ENCODE measurements around the gene LRRC43.

The LRRC43 gene

GRCh38 chr12:122182887-122183587, at the start of gene LRRC43:
Gene LRRC43, plus strand, starts transcription at chr12:122183123. Its CDS starts 22 bp downstream, at chr12:122183145.
- no peak for DNase-seq (ENCODE audit: low spot score)

DNA sequence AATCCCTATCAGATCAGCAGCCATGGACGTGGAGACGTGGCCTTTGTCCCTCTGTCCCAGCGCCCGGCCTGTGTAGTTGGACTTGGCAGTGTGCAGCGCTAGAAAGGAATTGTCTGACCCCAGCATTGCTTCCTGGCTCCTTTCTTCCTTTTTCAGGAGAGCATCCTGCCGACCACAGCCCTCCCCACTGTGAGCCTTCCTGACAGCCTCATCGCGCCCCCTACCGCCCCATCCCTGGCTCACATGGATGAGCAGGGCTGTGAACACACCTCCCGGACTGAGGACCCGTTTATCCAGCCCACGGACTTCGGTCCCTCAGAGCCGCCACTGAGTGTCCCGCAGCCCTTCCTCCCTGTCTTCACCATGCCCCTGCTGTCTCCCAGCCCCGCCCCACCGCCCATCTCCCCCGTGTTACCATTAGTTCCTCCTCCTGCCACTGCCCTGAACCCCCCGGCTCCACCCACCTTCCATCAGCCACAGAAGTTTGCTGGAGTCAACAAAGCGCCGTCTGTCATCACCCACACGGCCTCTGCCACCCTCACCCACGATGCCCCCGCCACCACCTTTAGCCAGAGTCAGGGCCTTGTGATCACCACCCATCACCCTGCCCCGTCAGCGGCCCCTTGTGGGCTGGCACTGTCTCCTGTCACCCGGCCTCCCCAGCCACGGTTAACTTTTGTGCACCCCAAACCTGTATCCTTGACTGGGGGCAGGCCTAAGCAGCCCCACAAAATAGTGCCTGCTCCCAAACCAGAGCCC, 49.6 kb upstream of the LRRC43 start:
- DNase-seq (ENCODE audit: low spot score), result no peak

GRCh38 chr12:122135437-122136031, 47.4 kb upstream of the LRRC43 start:
- DNase-seq (ENCODE audit: low spot score), result no peak

DNA sequence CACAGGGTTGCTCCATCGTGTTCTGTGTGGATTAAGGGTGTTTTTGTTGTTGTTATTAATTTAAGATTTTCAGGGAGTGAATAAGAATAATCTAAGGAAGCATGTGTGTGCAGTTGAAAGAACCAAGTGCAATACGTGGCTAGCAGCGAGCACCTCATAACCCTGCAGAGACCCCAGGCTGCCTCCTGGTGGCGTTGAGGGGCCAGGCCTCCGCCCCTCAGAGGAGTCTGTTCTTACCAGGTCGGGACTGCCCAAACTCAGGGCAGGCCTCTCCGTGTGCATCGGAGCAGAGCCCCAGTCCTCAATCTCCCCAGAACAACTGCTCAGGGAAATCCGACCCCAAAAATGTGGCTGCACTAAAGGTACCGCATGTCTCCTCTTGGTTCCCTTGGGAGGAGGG, 45.7 kb upstream of the LRRC43 start:
- no peak for DNase-seq (ENCODE audit: low spot score)

DNA sequence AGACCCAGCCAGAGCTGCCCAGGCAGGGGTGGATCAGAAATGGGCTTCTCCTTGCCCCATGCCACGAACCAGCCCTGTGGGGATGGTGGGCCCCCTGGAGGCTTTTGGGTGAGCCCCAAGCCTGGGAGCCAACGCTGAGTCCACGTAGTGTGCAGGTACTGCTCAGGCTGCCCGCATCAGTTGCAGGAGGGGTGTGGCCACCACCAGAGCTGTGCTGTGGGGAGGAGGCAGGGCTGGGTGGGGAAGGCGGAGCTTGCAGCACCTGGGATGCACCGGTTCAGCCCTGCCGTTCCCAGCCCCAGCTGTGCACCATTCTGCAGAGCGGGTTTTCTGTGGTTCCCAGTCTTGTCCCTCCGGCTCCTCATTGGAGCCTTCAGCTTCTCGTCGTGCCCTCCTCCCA, 45.2 kb upstream of the LRRC43 start:
- no peak for DNase-seq (ENCODE audit: low spot score)

GRCh38 chr12:122138181-122138580, 44.7 kb upstream of the LRRC43 start:
- DNase-seq (ENCODE audit: low spot score), result no peak

DNA sequence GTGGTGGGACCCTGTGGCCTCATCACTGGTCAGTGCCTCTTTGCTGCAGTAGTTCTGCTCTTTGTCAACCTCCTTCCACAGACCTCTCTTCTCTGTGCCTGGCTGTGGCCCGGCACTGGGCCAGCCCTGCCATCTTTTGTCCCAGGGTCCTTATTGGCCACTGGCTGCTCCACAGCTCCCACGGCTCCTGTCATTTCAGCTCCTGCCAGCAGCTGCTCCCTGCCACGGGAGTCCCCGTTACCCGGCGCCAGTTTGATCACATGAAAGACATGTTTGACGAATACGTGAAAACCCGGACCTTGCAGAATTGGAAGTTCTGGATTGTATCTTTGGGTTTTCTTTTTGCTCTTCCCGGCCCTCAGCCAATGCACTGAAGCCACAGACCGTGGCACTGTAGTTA, 44.3 kb upstream of the LRRC43 start:
- no peak for DNase-seq (ENCODE audit: low spot score)

- no peak for DNase-seq (ENCODE audit: low spot score)
Measured at GRCh38 chr12:122139266-122139665, 43.7 kb upstream of the LRRC43 start.

- no peak for DNase-seq (ENCODE audit: low spot score)
Measured at GRCh38 chr12:122139941-122140340, 43.0 kb upstream of the LRRC43 start.

GRCh38 chr12:122140467-122141257, 42.3 kb upstream of the LRRC43 start:
- DNase-seq (ENCODE audit: low spot score), result no peak

DNA sequence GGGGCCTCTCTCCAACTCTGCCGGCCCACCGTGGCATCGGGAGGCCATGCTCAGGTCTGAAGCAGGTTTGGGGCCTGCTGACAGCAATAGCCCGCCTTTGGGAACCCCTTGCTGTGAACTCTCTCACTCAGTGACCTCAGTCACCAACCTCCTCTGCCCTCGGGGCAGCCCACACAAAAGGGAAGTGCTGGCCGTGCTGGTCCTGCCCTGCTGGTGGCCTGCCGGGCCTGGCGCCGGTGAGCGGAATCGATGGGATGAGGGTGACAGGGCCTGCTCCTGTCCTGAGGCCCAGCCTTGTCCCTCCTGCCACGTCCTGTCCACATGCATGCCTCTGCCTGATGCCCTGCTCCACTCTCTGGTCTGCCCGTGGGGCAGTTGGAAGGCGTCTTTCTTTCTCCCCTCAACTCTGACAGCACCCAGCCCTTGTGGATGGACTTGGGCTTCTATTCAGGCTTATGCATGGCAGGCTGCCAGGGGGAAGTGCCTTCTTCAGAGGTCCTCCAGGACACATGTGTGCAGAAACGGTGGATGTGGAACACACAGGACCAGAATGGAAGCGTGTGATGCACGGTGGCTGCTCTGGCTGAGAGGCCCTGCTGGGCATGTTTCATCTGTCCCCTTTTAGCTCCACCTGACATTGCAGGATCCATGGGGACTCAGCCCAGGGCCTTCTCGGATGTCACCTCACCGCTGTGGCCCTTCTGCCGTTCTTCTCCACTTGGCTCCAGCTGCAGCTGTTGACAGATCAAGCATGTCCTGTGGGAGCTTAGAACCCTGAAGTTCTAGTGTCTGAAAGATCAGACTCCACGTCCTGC, 40.8 kb upstream of the LRRC43 start:
- DNase-seq (ENCODE audit: low spot score), result no peak

- no peak for DNase-seq (ENCODE audit: low spot score)
Measured at GRCh38 chr12:122142857-122143256, 40.1 kb upstream of the LRRC43 start.

DNA sequence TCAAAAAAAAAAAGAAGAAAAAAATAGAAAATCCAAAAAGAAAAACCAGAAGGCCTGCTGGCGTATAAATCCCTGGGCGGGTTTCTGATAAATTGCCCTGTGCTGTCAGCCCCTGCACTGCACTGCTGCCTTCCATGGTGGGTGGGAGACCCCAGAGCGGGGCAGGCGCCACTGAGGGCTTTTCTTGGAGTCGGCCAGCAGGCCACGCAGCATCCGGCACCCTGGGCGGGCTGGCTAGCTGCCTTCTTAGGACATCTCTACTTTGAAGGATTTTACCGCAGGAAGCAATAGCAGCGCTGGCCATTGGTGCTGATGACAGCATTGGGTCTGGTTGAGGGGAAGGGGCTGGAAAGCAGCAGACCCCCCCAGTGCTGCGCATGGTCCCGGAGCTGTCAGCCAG, 38.0 kb upstream of the LRRC43 start:
- DNase-seq (ENCODE audit: low spot score), result no peak

GRCh38 chr12:122145505-122146330, 37.2 kb upstream of the LRRC43 start:
- no peak for DNase-seq (ENCODE audit: low spot score)

GRCh38 chr12:122147514-122148290, 35.2 kb upstream of the LRRC43 start:
- no peak for DNase-seq (ENCODE audit: low spot score)

- no peak for DNase-seq (ENCODE audit: low spot score)
Measured at GRCh38 chr12:122148657-122149056, 34.3 kb upstream of the LRRC43 start.

GRCh38 chr12:122150127-122150681, 32.7 kb upstream of the LRRC43 start:
- no peak for DNase-seq (ENCODE audit: low spot score)

DNA sequence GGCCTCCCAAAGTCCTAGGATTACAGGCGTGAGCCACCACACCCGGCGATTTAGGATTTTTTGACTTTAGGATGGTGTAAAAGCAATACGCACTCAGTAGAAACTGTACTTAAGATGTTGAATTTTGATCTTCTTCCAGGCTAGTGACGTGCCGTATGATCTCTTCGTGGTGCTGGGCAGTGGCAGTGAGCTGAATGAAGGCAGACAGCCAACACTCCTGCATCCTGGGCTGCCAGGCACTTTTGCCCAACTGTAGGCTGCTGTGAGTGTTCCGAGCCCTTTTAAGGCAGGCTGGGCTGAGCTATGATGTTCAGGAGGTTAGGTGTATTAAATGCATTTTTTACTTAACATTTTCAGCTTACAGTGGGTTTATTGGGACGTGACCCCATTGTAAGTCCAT, 30.2 kb upstream of the LRRC43 start:
- no peak for DNase-seq (ENCODE audit: low spot score)

- DNase-seq (ENCODE audit: low spot score), result no peak
Measured at GRCh38 chr12:122155705-122156104, 27.2 kb upstream of the LRRC43 start.

Data from pons (tissue), 1 donor.